A673 (cell line): Measurements from ENCODE around the gene PLIN5.

ENCODE experiments used
- EZH2 ChIP-seq: fragments of 200-600 bp; sonication (generic); IDR thresholded peaks from 2 replicates; pipeline ENCODE4 v1.6.1; 2017; ENCODE audit warnings: borderline replicate concordance, low read depth, mild to moderate bottlenecking, mixed read lengths, antibody characterized with exemption, low read length; ENCODE audit not compliant: poor library complexity, severe bottlenecking
- TF ChIP-seq, protein P1 (sequence below): fragments of 300-800, 200-600 bp; sonication (generic); conservative IDR thresholded peaks from 2 replicates; pipeline ENCODE4 v1.5.1; 2017; ENCODE audit warnings: low read depth, mild to moderate bottlenecking, antibody characterized with exemption, low read length, moderate library complexity, mixed read lengths

DNA sequence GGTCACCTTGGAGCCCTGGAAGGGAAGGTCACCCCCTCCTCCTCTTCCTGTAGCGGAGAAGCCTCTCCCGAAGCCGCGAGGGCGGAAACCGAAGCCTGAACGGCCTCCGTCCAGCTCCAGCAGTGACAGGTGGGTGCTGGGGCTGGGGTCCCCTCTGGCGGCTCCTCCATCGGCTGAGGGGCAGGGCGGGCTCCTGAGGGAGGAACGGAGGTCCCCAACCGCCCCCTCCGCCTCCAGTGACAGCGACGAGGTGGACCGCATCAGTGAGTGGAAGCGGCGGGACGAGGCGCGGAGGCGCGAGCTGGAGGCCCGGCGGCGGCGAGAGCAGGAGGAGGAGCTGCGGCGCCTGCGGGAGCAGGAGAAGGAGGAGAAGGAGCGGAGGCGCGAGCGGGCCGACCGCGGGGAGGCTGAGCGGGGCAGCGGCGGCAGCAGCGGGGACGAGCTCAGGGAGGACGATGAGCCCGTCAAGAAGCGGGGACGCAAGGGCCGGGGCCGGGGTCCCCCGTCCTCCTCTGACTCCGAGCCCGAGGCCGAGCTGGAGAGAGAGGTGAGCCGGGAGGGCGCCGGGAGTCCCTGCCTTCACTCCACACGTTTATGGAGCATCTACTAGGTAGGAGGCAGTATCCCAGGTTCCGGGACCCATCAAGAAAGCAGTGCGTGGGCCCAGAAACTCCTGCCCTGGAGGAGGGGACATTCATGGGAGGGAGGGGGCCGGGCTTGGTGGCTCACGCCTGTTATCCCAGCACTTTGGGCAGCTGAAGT, 40.9 kb downstream of the PLIN5 start:
- TF ChIP-seq EZH2, result no peak
- TF ChIP-seq, protein P1, sequence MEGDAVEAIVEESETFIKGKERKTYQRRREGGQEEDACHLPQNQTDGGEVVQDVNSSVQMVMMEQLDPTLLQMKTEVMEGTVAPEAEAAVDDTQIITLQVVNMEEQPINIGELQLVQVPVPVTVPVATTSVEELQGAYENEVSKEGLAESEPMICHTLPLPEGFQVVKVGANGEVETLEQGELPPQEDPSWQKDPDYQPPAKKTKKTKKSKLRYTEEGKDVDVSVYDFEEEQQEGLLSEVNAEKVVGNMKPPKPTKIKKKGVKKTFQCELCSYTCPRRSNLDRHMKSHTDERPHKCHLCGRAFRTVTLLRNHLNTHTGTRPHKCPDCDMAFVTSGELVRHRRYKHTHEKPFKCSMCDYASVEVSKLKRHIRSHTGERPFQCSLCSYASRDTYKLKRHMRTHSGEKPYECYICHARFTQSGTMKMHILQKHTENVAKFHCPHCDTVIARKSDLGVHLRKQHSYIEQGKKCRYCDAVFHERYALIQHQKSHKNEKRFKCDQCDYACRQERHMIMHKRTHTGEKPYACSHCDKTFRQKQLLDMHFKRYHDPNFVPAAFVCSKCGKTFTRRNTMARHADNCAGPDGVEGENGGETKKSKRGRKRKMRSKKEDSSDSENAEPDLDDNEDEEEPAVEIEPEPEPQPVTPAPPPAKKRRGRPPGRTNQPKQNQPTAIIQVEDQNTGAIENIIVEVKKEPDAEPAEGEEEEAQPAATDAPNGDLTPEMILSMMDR, result no peak
